ENCODE data around the gene EFNA3. TPM values are rescaled to one million over a fixed set of nuclear protein-coding genes. Genes with fewer than 3 reads are reported as not detected.
A peak's percentile ranks its signal among the peaks of the same experiment; 100 is the strongest.

EFNA3 gene
- total RNA-seq, 4 donors from 2014 or later: 20.0 to 25.8 (median 21.1) TPM

DNA sequence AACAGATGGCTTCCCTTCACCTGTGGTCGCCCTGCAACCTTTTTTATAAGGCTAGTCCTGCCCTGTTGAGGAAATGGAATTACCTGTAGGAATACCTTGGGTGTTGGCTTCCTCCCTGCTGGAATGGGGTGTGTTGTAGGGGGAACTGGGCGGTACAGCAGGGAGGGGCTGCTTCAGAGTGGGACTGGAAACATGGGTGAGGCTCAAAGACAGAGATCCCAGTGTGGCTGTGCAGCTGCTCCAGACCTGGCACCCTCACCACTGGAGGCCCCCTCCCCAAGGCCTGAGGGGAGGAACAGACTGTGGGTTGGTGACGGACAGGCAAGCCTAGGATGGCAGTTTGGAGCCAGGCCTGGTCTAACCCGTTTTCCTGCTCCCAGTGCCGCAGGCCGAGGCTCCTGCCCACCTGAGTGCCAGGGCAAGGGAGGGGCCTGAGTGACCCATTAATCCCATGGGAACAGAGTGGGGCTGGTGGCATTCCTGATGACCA, 4.5 kb downstream of the EFNA3 start:
- H3K27me3 ChIP-seq: peaks cover 0 to 59% (median 20%) of the 10 kb centered on the region in 4 donors

DNA sequence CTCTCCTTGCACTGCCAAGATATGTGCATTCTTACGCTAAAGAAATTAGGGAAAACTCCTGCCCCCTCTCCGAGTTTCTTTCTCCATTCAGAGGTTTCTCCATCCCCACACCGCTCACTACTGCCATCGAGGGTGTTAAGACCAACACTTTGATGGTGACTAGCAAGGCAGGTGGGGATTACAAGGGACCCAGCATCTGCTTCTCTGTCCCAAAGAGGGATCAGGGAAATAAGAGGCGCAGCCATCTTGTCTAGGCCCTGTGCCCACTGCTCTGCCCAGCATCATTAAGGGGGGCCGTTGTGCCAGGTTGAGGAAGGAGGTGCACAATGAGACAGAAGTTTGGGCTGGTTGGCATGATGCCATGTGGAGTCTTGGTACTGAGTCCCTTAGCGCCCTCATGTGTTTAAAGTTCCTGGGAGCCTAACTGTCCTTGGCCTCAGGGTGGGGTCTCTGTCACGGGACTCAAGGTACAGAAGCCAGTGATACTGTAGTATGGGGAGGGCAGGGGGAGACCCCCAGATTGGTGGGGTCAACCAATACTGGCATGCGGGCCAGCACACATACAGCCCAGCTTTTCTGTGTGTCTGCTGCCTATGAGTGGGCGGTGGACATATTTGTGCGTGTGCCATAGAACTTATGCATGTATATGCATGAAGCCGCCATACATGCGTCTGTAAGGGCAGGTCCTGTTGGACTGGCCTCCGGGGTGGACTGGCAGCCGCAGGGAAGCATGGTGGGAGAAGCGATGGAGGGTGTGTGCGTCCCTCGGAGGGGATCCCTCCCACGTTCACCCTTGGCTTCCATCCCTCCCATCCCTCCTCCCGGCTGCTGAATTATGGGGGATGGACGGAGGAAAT, 5.5 kb downstream of the EFNA3 start:
- H3K4me1 ChIP-seq: peaks cover 63 to 73% (median 64%) of the 10 kb centered on the region in 3 donors
- H3K4me3 ChIP-seq: peak overlapping the region; percentile 59 to 84 (median 70)
- peaks cover 0 to 54% (median 20%) of the 10 kb centered on the region in 4 donors for H3K27me3 ChIP-seq
- H3K36me3 ChIP-seq: peaks cover 0 to 8% (median 0%) of the 10 kb centered on the region in 3 donors
- DNase-seq: no peak
- H3K9me3 ChIP-seq: no peaks in the 10 kb centered on the region
- intact Hi-C loops (cut with DNase I): loop anchor here (2.0 kb wide), 1 partner anchor 21 kb away; the partner anchor contains the start of gene EFNA4
- 22 to 26% methylated on average over 9 to 21 of the region's 21 CpGs for WGBS, 2 donors
- TF ChIP-seq, protein P1, sequence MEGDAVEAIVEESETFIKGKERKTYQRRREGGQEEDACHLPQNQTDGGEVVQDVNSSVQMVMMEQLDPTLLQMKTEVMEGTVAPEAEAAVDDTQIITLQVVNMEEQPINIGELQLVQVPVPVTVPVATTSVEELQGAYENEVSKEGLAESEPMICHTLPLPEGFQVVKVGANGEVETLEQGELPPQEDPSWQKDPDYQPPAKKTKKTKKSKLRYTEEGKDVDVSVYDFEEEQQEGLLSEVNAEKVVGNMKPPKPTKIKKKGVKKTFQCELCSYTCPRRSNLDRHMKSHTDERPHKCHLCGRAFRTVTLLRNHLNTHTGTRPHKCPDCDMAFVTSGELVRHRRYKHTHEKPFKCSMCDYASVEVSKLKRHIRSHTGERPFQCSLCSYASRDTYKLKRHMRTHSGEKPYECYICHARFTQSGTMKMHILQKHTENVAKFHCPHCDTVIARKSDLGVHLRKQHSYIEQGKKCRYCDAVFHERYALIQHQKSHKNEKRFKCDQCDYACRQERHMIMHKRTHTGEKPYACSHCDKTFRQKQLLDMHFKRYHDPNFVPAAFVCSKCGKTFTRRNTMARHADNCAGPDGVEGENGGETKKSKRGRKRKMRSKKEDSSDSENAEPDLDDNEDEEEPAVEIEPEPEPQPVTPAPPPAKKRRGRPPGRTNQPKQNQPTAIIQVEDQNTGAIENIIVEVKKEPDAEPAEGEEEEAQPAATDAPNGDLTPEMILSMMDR (IDR thresholded peaks at IDR 0.05): peak in 2 of 6 experiments; percentile 37 to 38
- TF ChIP-seq POLR2A (IDR thresholded peaks at IDR 0.05): no peak
- H3K27ac ChIP-seq: peak overlapping the region; percentile 90 to 97 (median 96)

More for the DNA sequence above, 4.5 kb downstream of the EFNA3 start:
- no peak for DNase-seq
- peaks cover 0 to 8% (median 0%) of the 10 kb centered on the region in 3 donors for H3K36me3 ChIP-seq
- TF ChIP-seq POLR2A (IDR thresholded peaks at IDR 0.05): no peak
- 60% methylated on average over 1 of the region's 6 CpGs; no CpG with 5 or more reads in 1 of the 2 donors for WGBS, 2 donors
- intact Hi-C loops (cut with DNase I): no loop called here
- peaks cover 70 to 83% (median 71%) of the 10 kb centered on the region in 3 donors for H3K4me1 ChIP-seq
- H3K9me3 ChIP-seq: no peaks in the 10 kb centered on the region
- peak overlapping the region in 3 of 4 donors; percentile 35 to 71 (median 65) for H3K4me3 ChIP-seq
- H3K27ac ChIP-seq: peak overlapping the region; percentile 90 to 97 (median 96)

DNA sequence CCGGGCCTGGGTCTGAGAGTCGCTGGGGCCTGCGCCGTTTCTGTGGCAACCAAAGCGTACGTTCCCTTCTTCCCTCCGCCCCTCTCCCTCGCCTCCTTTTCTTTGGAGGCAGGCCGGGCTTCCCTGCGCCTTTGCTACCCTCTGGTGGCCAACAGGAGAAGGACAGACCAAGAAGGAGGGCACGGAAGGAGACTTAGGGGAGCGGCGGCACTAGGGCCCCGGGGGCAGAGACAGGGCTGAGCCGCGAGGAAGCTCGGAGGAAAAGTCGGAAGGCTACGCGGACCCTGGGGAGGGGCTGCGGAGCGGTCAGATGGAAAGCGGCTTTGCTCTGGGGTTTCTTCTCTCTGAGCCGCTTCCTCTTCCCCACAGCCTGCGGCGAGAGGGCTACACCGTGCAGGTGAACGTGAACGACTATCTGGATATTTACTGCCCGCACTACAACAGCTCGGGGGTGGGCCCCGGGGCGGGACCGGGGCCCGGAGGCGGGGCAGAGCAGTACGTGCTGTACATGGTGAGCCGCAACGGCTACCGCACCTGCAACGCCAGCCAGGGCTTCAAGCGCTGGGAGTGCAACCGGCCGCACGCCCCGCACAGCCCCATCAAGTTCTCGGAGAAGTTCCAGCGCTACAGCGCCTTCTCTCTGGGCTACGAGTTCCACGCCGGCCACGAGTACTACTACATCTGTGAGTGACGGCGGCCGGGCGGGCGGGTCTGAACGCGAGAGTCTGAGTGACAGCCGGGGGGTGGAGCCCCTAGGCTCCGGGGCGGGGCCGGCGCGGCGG, 6.3 kb downstream of the EFNA3 start:
- Histone ChIP-seq H3K36me3 (peaks cover 0 to 8% (median 0%) of the 10 kb centered on the region in 3 donors), H3K4me3 (peak overlapping the region; percentile 59 to 84 (median 70)), H3K4me1 (peaks cover 55 to 65% (median 56%) of the 10 kb centered on the region in 3 donors), H3K27ac (peak overlapping the region; percentile 90 to 97 (median 96)), H3K27me3 (peaks cover 0 to 46% (median 16%) of the 10 kb centered on the region in 4 donors), H3K9me3 (no peaks in the 10 kb centered on the region)
- TF ChIP-seq, protein P1 (IDR thresholded peaks at IDR 0.05): peak; percentile 85 to 99 (median 98)
- peak in 1 of 4 donors; percentile 40 for TF ChIP-seq POLR2A (IDR thresholded peaks at IDR 0.05)
- 0% methylated on average over 2 to 19 of the region's 67 CpGs for WGBS, 2 donors
- intact Hi-C loops (cut with DNase I): loop anchor here (2.0 kb wide), 1 partner anchor 22 kb away; the partner anchor contains the start of gene EFNA4
- peak; percentile 69 for DNase-seq

DNA sequence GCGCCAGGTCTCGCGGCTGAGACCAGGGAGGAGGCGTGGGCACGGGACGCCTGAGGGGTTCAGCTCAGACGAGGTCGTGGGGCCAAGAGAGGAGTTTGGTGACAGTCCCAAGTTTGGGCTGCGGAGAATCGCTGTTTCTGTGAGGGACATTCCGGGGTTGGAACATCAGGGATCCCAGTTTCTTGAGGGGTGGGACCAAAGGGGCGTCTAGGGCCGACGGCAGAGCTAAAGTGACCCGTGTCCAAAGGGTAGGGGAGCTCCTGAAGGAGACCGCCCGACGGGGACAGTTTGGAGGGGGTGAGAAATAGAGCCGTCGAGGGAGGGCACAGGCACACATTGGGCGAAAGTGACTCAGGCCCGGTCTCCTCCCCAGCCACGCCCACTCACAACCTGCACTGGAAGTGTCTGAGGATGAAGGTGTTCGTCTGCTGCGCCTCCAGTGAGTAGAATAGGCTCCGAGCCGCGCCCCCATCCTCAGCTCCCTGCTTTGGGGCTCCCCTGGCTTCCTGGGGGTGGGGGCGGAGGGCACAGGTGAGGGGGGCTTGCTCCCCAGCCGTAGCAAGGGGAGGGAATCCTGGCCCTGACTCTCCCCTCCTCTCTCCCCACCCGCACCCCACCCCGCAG, 7.0 kb downstream of the EFNA3 start:
- intact Hi-C loops (cut with DNase I): loop anchor here (2.0 kb wide), 1 partner anchor 23 kb away; the partner anchor contains the start of gene EFNA4
- peaks cover 0 to 8% (median 0%) of the 10 kb centered on the region in 3 donors for H3K36me3 ChIP-seq
- peak overlapping the region; percentile 90 to 97 (median 96) for H3K27ac ChIP-seq
- H3K9me3 ChIP-seq: no peaks in the 10 kb centered on the region
- H3K27me3 ChIP-seq: peaks cover 0 to 39% (median 9%) of the 10 kb centered on the region in 4 donors
- DNase-seq: peak; percentile 40
- 1% methylated on average over 16 to 20 of the region's 32 CpGs for WGBS, 2 donors
- peak overlapping the region; percentile 59 to 84 (median 70) for H3K4me3 ChIP-seq
- TF ChIP-seq, protein P1 (IDR thresholded peaks at IDR 0.05): no peak
- TF ChIP-seq POLR2A (IDR thresholded peaks at IDR 0.05): no peak
- H3K4me1 ChIP-seq: peaks cover 48 to 58% (median 49%) of the 10 kb centered on the region in 3 donors
